KMS-11 (cell line): ENCODE results near the gene MYO18A.

Source experiments
- H2AFZ ChIP-seq: fragments of 200-600 bp; sonication (generic); 2 replicates; pipeline ENCODE4 v1.6.1; 2016; ENCODE audit warnings: antibody characterized with exemption, mixed run types, low read depth
- H3K27ac ChIP-seq: fragments of 200-600 bp; sonication (generic); 2 replicates; pipeline ENCODE4 v1.6.1; 2016; ENCODE audit warnings: mild to moderate bottlenecking, mixed run types
- H3K27me3 ChIP-seq: fragments of 200-600 bp; sonication (generic); 2 replicates; pipeline ENCODE4 v1.6.1; 2017; ENCODE audit warnings: mild to moderate bottlenecking, low read depth, mixed run types, moderate library complexity; ENCODE audit not compliant: insufficient read depth
- H3K36me3 ChIP-seq: fragments of 200-600 bp; sonication (generic); 2 replicates; pipeline ENCODE4 v1.6.1; 2017; ENCODE audit warnings: mild to moderate bottlenecking, mixed run types; ENCODE audit not compliant: insufficient read depth
- H3K4me1 ChIP-seq: fragments of 200-600 bp; sonication (generic); 2 replicates; pipeline ENCODE4 v1.6.1; 2016; ENCODE audit warnings: mild to moderate bottlenecking, low read depth, mixed run types; ENCODE audit not compliant: poor library complexity, severe bottlenecking
- H3K4me2 ChIP-seq: fragments of 200-600 bp; sonication (generic); 2 replicates; pipeline ENCODE4 v1.7.0; 2016; ENCODE audit warnings: mild to moderate bottlenecking, mixed run types
- H3K4me3 ChIP-seq: fragments of 200-600 bp; sonication (generic); IDR thresholded peaks from 2 replicates; pipeline ENCODE4 v1.6.1; 2017; ENCODE audit warnings: low read depth, low read length, mixed read lengths; ENCODE audit not compliant: insufficient read depth
- H3K79me2 ChIP-seq: fragments of 200-600 bp; sonication (generic); 2 replicates; pipeline ENCODE4 v1.6.1; 2016; ENCODE audit warnings: low read depth, mixed run types; ENCODE audit not compliant: insufficient read depth
- H3K9ac ChIP-seq: fragments of 200-600 bp; sonication (generic); 2 replicates; pipeline ENCODE4 v1.6.1; 2016; ENCODE audit warnings: mild to moderate bottlenecking, mixed run types
- H4K20me1 ChIP-seq: fragments of 200-600 bp; sonication (generic); 2 replicates; pipeline ENCODE4 v1.6.1; 2016; ENCODE audit warnings: mild to moderate bottlenecking, mixed run types; ENCODE audit not compliant: insufficient read depth
- CTCF ChIP-seq: fragments of 200-600 bp; sonication (generic); conservative IDR thresholded peaks from 2 replicates; pipeline ENCODE4 v1.6.1; 2017; ENCODE audit warnings: low read depth, mild to moderate bottlenecking, antibody characterized with exemption, low read length, moderate library complexity, mixed read lengths

MYO18A gene

DNA sequence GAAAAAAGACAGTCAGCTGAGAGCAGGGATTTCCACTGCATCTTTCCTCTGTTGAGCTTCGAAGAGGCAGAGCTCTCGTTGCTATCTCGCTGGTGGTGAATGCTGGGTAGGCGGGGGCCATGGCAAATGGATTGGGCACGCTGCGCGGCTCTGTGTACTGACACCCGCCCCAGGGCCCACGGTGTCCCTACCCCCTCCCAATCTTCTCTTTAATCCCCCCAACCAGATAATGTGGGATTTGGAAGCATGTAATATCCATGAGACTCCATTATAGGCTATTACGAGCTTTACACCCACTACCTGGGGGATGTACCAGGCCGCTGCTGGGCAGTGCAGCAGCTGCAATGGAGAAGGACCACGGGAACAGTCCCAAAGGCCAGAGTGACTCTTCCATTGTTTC lies 129.0 kb downstream of the MYO18A start:
- no peak overlapping the region for H3K9ac ChIP-seq
- H3K36me3 ChIP-seq: no peaks in the 10 kb centered on the region
- no peaks in the 10 kb centered on the region for H3K4me1 ChIP-seq
- H3K27ac ChIP-seq: no peak overlapping the region
- no peak overlapping the region for H3K4me2 ChIP-seq
- no peaks in the 10 kb centered on the region for H4K20me1 ChIP-seq
- no peak overlapping the region for H2AFZ ChIP-seq
- no peaks in the 10 kb centered on the region for H3K79me2 ChIP-seq
- TF ChIP-seq CTCF: no peak
- H3K4me3 ChIP-seq: no peak overlapping the region
- H3K27me3 ChIP-seq: 0 out of 2 replicates have a peak, but pooled peaks cover 3% of the 10 kb centered on the region

- no peak overlapping the region for H2AFZ ChIP-seq
- no peaks in the 10 kb centered on the region for H3K79me2 ChIP-seq
- no peak overlapping the region for H3K27ac ChIP-seq
- H3K36me3 ChIP-seq: no peaks in the 10 kb centered on the region
- no peak overlapping the region for H3K4me3 ChIP-seq
- H3K27me3 ChIP-seq: no peaks in the 10 kb centered on the region
- no peak overlapping the region for H3K4me2 ChIP-seq
- no peaks in the 10 kb centered on the region for H3K4me1 ChIP-seq
- no peaks in the 10 kb centered on the region for H4K20me1 ChIP-seq
- TF ChIP-seq CTCF: no peak
- H3K9ac ChIP-seq: no peak overlapping the region
Measured at GRCh38 chr17:29050176-29050575, 130.0 kb downstream of the MYO18A start.

DNA sequence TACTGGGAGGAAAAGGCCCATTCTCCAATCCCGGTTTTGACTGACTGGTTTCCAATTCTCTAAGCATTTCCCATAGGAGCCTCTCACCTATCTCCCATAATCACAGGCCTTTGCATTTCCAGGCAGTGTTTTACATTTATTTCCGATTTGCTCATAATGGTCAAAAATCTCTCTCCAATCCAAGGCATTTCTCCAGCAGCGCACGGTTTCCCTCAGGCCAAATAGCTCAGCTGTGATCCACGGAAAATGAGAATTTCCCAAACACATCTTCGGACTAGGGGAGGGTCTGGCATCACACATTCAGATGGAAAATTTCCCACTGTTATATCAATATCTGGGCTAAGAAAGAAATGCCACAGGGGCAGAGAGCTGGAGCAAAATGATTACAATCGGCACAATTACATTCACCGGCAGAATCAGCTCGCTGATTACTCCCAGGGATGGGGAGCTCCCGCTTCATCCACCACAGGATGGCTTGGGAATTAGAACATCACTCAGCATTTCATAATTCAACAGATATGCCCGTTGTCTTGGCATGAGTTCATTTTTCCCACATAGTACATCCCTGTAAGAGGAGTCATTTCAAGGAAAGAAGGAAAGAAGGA lies 130.6 kb downstream of the MYO18A start:
- no peak overlapping the region for H3K4me3 ChIP-seq
- H3K36me3 ChIP-seq: no peaks in the 10 kb centered on the region
- TF ChIP-seq CTCF: no peak
- no peak overlapping the region for H3K4me2 ChIP-seq
- no peak overlapping the region for H2AFZ ChIP-seq
- H4K20me1 ChIP-seq: no peaks in the 10 kb centered on the region
- H3K27ac ChIP-seq: no peak overlapping the region
- no peaks in the 10 kb centered on the region for H3K79me2 ChIP-seq
- no peaks in the 10 kb centered on the region for H3K27me3 ChIP-seq
- no peak overlapping the region for H3K9ac ChIP-seq
- H3K4me1 ChIP-seq: no peaks in the 10 kb centered on the region

DNA sequence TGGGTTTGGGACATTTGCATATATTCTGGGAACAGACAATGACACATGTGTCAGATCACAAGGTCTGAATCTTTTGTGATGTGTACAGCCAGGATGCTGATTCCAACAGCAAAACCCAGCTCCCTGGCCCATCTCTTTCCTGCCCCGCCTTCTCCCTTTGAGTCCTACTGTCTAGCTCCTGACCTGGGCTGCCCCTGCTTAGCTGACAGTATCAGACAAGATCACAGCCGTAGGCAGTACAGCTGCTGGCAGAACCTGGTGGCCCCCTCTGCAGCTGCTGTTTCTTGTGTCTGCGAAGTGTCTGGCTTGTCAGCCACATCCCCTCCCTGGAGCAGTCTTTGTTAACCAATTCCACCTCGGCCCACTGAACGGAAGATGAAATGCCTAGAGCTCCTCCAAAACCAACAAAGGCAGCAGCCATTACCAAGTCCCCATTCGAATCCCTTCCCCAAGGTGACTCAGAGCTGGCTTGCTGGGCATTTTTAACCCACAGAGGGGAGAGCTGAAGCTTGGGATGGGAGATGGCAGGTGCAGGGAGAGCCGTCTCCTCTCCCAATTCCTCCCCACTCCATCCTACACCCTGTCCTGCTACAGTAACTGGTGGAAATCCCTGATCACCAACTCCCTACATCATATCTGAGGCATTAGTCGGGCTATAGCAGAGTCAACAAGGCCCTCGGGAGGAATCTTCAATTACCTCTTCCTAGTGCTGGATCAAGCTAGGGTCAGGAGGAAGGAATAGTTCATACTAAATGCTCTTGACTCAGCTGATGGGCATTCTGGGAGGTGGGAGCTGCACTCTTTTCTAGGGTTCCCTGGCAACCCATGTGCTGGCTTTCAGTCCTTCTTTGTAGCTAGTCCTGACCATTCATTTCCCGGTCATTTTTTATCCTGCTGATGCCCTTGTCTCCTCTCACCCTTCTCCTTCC lies 131.5 kb downstream of the MYO18A start:
- Histone ChIP-seq H3K79me2 (no peaks in the 10 kb centered on the region), H3K9ac (no peak overlapping the region), H3K4me2 (no peak overlapping the region), H2AFZ (no peak overlapping the region), H3K4me3 (no peak overlapping the region), H3K4me1 (no peaks in the 10 kb centered on the region), H3K27me3 (no peaks in the 10 kb centered on the region), H4K20me1 (no peaks in the 10 kb centered on the region), H3K27ac (no peak overlapping the region), H3K36me3 (no peaks in the 10 kb centered on the region)
- no peak for TF ChIP-seq CTCF
